GM21619 (cell line): Measurements from ENCODE around the gene ZNF493.

Experiments
- ATAC-seq: cut with Tn5 transposase; IDR thresholded peaks from one replicate; pipeline ENCODE4 v1.9.1; 2021; ENCODE audit not compliant: unreplicated experiment

The ZNF493 gene

DNA sequence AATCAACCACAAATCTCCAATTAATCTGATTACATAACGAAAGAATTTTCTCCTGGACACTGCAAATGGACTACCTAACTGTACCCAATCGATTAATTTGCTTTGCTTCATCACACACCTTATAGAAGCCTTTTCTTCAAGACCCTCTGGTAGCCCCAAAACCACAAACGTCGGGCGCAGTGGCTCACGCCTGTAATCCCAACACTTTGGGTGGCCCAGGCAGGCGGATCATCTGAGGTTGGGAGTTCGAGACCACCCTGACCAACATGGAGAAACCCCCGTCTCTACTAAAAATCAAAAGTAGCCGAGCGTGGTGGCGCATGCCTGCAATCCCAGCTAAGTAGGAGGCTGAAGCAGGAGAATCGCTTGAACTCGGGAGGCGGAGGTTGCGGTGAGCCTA is 65.6 kb downstream of the ZNF493 start:
- no peak for ATAC-seq

GRCh38 chr19:21463449-21464105 is 66.6 kb downstream of the ZNF493 start:
- ATAC-seq, result no peak

GRCh38 chr19:21466627-21467026 is 69.7 kb downstream of the ZNF493 start:
- ATAC-seq, result no peak

- ATAC-seq, result no peak
Measured at GRCh38 chr19:21468791-21469190, 71.9 kb downstream of the ZNF493 start.

DNA sequence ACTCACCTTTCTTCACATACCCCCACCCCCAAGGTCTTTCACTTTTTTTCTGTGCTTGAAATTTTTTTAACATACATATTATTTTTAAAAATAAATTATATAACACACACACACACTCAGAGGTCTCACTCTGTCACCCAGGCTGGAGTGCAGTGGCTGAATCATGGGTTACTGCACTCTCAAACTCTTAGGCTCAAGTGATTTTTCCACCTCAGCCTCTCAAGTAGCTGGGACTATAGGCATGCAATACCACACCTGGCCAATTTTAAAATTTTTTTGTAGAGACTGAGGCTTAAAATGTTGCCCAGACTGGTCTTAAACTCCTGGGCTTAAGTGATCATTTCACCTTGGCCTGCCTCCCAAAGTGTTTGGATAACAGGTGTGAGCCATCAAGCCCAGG is 75.6 kb downstream of the ZNF493 start:
- ATAC-seq, result no peak

- no peak for ATAC-seq
Measured at GRCh38 chr19:21474671-21475181, 77.8 kb downstream of the ZNF493 start.
